ENCODE measurements around the gene MAGEA9B. TPM values are rescaled to one million over a fixed set of nuclear protein-coding genes. Genes with fewer than 3 reads are reported as not detected.
"Not testable (repeated sequence)": the region's sequence is repeated elsewhere in the genome, so short reads cannot be mapped to it uniquely, and the experiment has no call there.

MAGEA9B gene
- total RNA-seq, 1 experiment from 2014 or later, result not detected

- not testable (repeated sequence) for DNase-seq (ENCODE audit: low read depth)
Measured at GRCh38 chrX:149537474-149537873, 49.8 kb downstream of the MAGEA9B start.

GRCh38 chrX:149534926-149535602 lies 52.2 kb downstream of the MAGEA9B start:
- not testable (repeated sequence) for DNase-seq (ENCODE audit: low read depth)

GRCh38 chrX:149533999-149534398 lies 53.3 kb downstream of the MAGEA9B start:
- not testable (repeated sequence) for DNase-seq (ENCODE audit: low read depth)

GRCh38 chrX:149532868-149533267 lies 54.4 kb downstream of the MAGEA9B start:
- not testable (repeated sequence) for DNase-seq (ENCODE audit: low read depth)

Other genes with a start within 250 kb of the MAGEA9B start
- gene IDS, start 82.2 kb downstream of the MAGEA9B start, total RNA-seq (2014; rRNA removed), result 54.4 and 60.5 TPM in 2 replicates
- gene EOLA1, start 46.4 kb downstream of the MAGEA9B start, total RNA-seq (2014; rRNA removed), result 8.7 and 19.0 TPM in 2 replicates
- gene HSFX3, start 37.5 kb downstream of the MAGEA9B start, total RNA-seq (2014; rRNA removed), result not detected in 2 replicates
- gene HSFX2, start 7.9 kb upstream of the MAGEA9B start, total RNA-seq (2014; rRNA removed), result not detected in 2 replicates
- 10.4 and 11.0 TPM in 2 replicates for gene TMEM185A, start 44.3 kb upstream of the MAGEA9B start, total RNA-seq (2014; rRNA removed)
- not detected in 2 replicates for gene MAGEA11, start 124.6 kb upstream of the MAGEA9B start, total RNA-seq (2014; rRNA removed)
- 0.29 TPM in 1 of 2 replicates, not detected in the other for gene HSFX1, start 186.6 kb upstream of the MAGEA9B start, total RNA-seq (2014; rRNA removed)
- gene MAGEA9, start 194.5 kb upstream of the MAGEA9B start, total RNA-seq (2014; rRNA removed), result not detected in 2 replicates